HCT116 (cell line): ENCODE data around the gene UBE2L6. TPM values are rescaled to one million over a fixed set of nuclear protein-coding genes. Genes with fewer than 3 reads are reported as not detected.

Experiments
- ATAC-seq: fragments of 200-7000 bp; cut with Tn5 transposase; 2 replicates; pipeline ENCODE4 v1.9.1; 2020; ENCODE audit warnings: mild to moderate bottlenecking, moderate library complexity
- BruUV-seq: library from RNA; stranded (reverse); fragments of 400-500 nt; replicated peaks from 2 replicates; lab custom pipeline; 2021; lab: Mats Ljungman, UMichigan
- CTCF ChIA-PET: fragments of 300-600 bp; sonication (Branson Sonifier 250); formaldehyde crosslinking; loops from one replicate; lab custom pipeline; 2021; ENCODE audit warnings: antibody characterized with exemption; lab: Charles Lee
- POLR2A ChIA-PET: fragments of 300-600, 350-600 bp; sonication (Branson Sonifier 250); formaldehyde crosslinking; loops from one replicate; lab custom pipeline; 2021; ENCODE audit warnings: antibody characterized with exemption; lab: Charles Lee
- RAD21 ChIA-PET, 2 experiments: fragments of 300-600 bp; sonication (Branson Sonifier 250); formaldehyde crosslinking; loops; one replicate each; lab custom pipeline; 2023; ENCODE audit warnings: low total read pairs in 2 of 2; ENCODE audit not compliant: uncharacterized antibody in 2 of 2, unreplicated experiment in 2 of 2, low non-redundant PET in 1 of 2; lab: Charles Lee
- DNase-seq: peaks from one replicate; pipeline ENCODE4 v3.0.0-alpha.2; 2010; ENCODE audit warnings: low read depth, low spot score
- H2AFZ ChIP-seq: fragments of 200-600 bp; shearing (Covaris generic), sonication (generic); 2 replicates; pipeline ENCODE4 v1.6.1; 2017; ENCODE audit warnings: low read depth, mixed run types, mixed read lengths, antibody characterized with exemption, low read length; ENCODE audit not compliant: poor library complexity, severe bottlenecking
- H3K27ac ChIP-seq: 2 replicates; pipeline ENCODE4 v1.5.1; 2012; ENCODE audit warnings: low read depth, low read length
- H3K27me3 ChIP-seq: fragments of 200-600 bp; sonication (generic); 2 replicates; pipeline ENCODE4 v1.6.1; 2016; ENCODE audit warnings: mixed run types, low read length, mixed read lengths; ENCODE audit not compliant: insufficient read depth
- H3K36me3 ChIP-seq, 2 experiments: fragments of 200-500 bp in 1 of 2; fragments of 200-600 bp in 1 of 2; sonication (Bioruptor generic) in 1 of 2; sonication (generic) in 1 of 2; 2 replicates each; pipeline versions ENCODE4 v1.5.1 to v1.6.1; 2014 to 2016; ENCODE audit warnings: low read length in 2 of 2, inconsistent platforms in 1 of 2, mixed read lengths in 1 of 2, mixed run types in 1 of 2; ENCODE audit not compliant: insufficient read depth in 2 of 2, control insufficient read depth in 1 of 2
- H3K4me1 ChIP-seq, 2 experiments: fragments of 200-600 bp in 1 of 2; sonication (generic) in 1 of 2; 2 replicates each; pipeline versions ENCODE4 v1.5.1 to v1.6.1; 2012 to 2017; ENCODE audit warnings: low read length in 2 of 2, inconsistent platforms in 1 of 2, mild to moderate bottlenecking in 1 of 2, mixed read lengths in 1 of 2, mixed run types in 1 of 2, moderate library complexity in 1 of 2; ENCODE audit not compliant: insufficient read depth in 2 of 2, control insufficient read depth in 1 of 2
- H3K4me2 ChIP-seq: fragments of 200-600 bp; sonication (generic); 2 replicates; pipeline ENCODE4 v1.6.1; 2017; ENCODE audit warnings: mixed run types, low read length, mixed read lengths
- H3K4me3 ChIP-seq, 2 experiments: fragments of 200-600 bp in 1 of 2; sonication (generic) in 1 of 2; replicated peaks in 1 of 2; 2 replicates each; pipeline ENCODE4 v1.5.1; 2011 to 2016; ENCODE audit warnings: low read length in 2 of 2, control low read depth in 1 of 2, low read depth in 1 of 2, mild to moderate bottlenecking in 1 of 2, mixed read lengths in 1 of 2, mixed run types in 1 of 2
- H3K79me2 ChIP-seq: fragments of 200-600 bp; sonication (generic); 2 replicates; pipeline ENCODE4 v1.6.1; 2017; ENCODE audit warnings: mild to moderate bottlenecking, mixed run types, low read length, moderate library complexity, mixed read lengths; ENCODE audit not compliant: insufficient read depth
- H3K9ac ChIP-seq: fragments of 200-600 bp; sonication (generic); 2 replicates; pipeline ENCODE4 v1.6.1; 2016; ENCODE audit warnings: low read length, mixed read lengths
- H3K9me2 ChIP-seq: fragments of 200-600 bp; sonication (generic), shearing (Covaris generic); 2 replicates; pipeline ENCODE4 v1.6.1; 2017; ENCODE audit warnings: mixed run types, mild to moderate bottlenecking, moderate library complexity; ENCODE audit not compliant: insufficient read depth
- H3K9me3 ChIP-seq, 2 experiments: fragments of 200-500 bp in 1 of 2; fragments of 200-600 bp in 1 of 2; sonication (Bioruptor generic) in 1 of 2; sonication (generic) in 1 of 2; 2 replicates each; pipeline ENCODE4 v1.6.1; 2014 to 2017; ENCODE audit warnings: low read length in 2 of 2, mixed read lengths in 2 of 2, inconsistent platforms in 1 of 2, low read depth in 1 of 2, mild to moderate bottlenecking in 1 of 2, mixed run types in 1 of 2, moderate library complexity in 1 of 2; ENCODE audit not compliant: control insufficient read depth in 1 of 2, insufficient read depth in 1 of 2
- H4K20me1 ChIP-seq: fragments of 200-600 bp; sonication (generic), shearing (Covaris generic); 2 replicates; pipeline ENCODE4 v1.6.1; 2017; ENCODE audit warnings: mixed run types, mild to moderate bottlenecking, moderate library complexity; ENCODE audit not compliant: insufficient read depth
- ATF3 ChIP-seq: IDR thresholded peaks from 2 replicates; pipeline ENCODE4 v1.6.1; 2012
- EGR1 ChIP-seq: IDR thresholded peaks from 2 replicates; pipeline ENCODE4 v1.6.1; 2012; ENCODE audit warnings: low read depth
- ELF1 ChIP-seq: IDR thresholded peaks from 2 replicates; pipeline ENCODE4 v1.6.1; 2012; ENCODE audit warnings: low read depth, borderline replicate concordance
- EZH2 ChIP-seq: fragments of 200-600 bp; sonication (generic); IDR thresholded peaks from 2 replicates; pipeline ENCODE4 v1.6.1; 2017; ENCODE audit warnings: antibody characterized with exemption, mixed run types
- EZH2phosphoT487 ChIP-seq: fragments of 200-600 bp; IDR thresholded peaks from 2 replicates; pipeline ENCODE4 v1.6.1; 2018; ENCODE audit warnings: antibody characterized with exemption, borderline replicate concordance
- FOSL1 ChIP-seq: IDR thresholded peaks from 2 replicates; pipeline ENCODE4 v1.6.1; 2012; ENCODE audit warnings: low read depth
- JUND ChIP-seq: IDR thresholded peaks from 2 replicates; pipeline ENCODE4 v1.6.1; 2012
- MAX ChIP-seq: IDR thresholded peaks from 2 replicates; pipeline ENCODE4 v1.6.1; 2012
- POLR2A ChIP-seq: IDR thresholded peaks from 2 replicates; pipeline ENCODE4 v1.7.0; 2011; ENCODE audit warnings: borderline replicate concordance; ENCODE audit not compliant: insufficient read depth, insufficient read length; ENCODE audit errors: extremely low read depth
- REST ChIP-seq: IDR thresholded peaks from 2 replicates; pipeline ENCODE4 v1.6.1; 2012; ENCODE audit warnings: low read depth
- SIN3A ChIP-seq: IDR thresholded peaks from 2 replicates; pipeline ENCODE4 v1.6.1; 2012; ENCODE audit warnings: low read depth
- TCF7L2 ChIP-seq: IDR thresholded peaks from 2 replicates; pipeline ENCODE4 v1.7.0; 2011; ENCODE audit warnings: borderline replicate concordance, inconsistent platforms; ENCODE audit not compliant: insufficient read depth, insufficient read length; ENCODE audit errors: extremely low read depth
- ZFX ChIP-seq: fragments of 450-650 bp; IDR thresholded peaks from 2 replicates; pipeline ENCODE4 v1.6.1; 2017
- intact Hi-C: fragments of 100-400 bp; cut with micrococcal nuclease; formaldehyde crosslinking; loops from 2 replicates; pipeline ENCODE4 v1.10.0; 2022
- total RNA-seq: library from RNA; stranded (reverse); gene quantifications from one replicate; pipeline ENCODE4 v1.2.1, GENCODE V29; 2021; ENCODE audit not compliant: unreplicated experiment
- TF ChIP-seq, protein P1 (sequence below): IDR thresholded peaks from 2 replicates; pipeline ENCODE4 v1.6.1; 2011; ENCODE audit warnings: mild to moderate bottlenecking, low read length, moderate library complexity; ENCODE audit not compliant: insufficient replicate concordance; ENCODE audit errors: extremely low read depth

UBE2L6 gene
- total RNA-seq, 1 experiment from 2014 or later: 24.8 TPM

- POLR2A ChIA-PET: no interaction called here
- Histone ChIP-seq H4K20me1 (no peaks in the 10 kb centered on the region), H3K36me3 (no peaks in the 10 kb centered on the region), H3K4me1 (peaks cover 9 to 17% of the 10 kb centered on the region in 2 experiments; a peak in 3 of 4 replicates), H3K27me3 (no peaks in the 10 kb centered on the region), H3K9me3 (no peaks in the 10 kb centered on the region), H3K27ac (no peak overlapping the region), H3K9ac (no peak overlapping the region), H3K9me2 (no peaks in the 10 kb centered on the region), H3K4me3 (no peak overlapping the region), H3K4me2 (no peak overlapping the region), H2AFZ (no peak overlapping the region), H3K79me2 (no peaks in the 10 kb centered on the region)
- CTCF ChIA-PET: interaction anchor here (0.8 to 2.1 kb wide), 2 partner anchors 10 to 142 kb away, joined by 4 to 36 read pairs; no protein-coding TSS in a partner anchor
- no peak for DNase-seq
- intact Hi-C loops: no loop called here
- RAD21 ChIA-PET: interaction anchor here in 1 of 2 experiments (0.7 kb wide), 1 partner anchor 9 kb away, joined by 4 read pairs; no protein-coding TSS in a partner anchor
- no peak for ATAC-seq
- no TSS peak for BruUV-seq
- no peak for TF ChIP-seq ELF1
- TF ChIP-seq FOSL1: no peak
- no peak for TF ChIP-seq MAX
- no peak for TF ChIP-seq EZH2
- no peak for TF ChIP-seq REST
- no peak for TF ChIP-seq EZH2phosphoT487
- TF ChIP-seq, protein P1, sequence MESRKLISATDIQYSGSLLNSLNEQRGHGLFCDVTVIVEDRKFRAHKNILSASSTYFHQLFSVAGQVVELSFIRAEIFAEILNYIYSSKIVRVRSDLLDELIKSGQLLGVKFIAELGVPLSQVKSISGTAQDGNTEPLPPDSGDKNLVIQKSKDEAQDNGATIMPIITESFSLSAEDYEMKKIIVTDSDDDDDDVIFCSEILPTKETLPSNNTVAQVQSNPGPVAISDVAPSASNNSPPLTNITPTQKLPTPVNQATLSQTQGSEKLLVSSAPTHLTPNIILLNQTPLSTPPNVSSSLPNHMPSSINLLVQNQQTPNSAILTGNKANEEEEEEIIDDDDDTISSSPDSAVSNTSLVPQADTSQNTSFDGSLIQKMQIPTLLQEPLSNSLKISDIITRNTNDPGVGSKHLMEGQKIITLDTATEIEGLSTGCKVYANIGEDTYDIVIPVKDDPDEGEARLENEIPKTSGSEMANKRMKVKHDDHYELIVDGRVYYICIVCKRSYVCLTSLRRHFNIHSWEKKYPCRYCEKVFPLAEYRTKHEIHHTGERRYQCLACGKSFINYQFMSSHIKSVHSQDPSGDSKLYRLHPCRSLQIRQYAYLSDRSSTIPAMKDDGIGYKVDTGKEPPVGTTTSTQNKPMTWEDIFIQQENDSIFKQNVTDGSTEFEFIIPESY: no peak
- TF ChIP-seq ZFX: no peak
- TF ChIP-seq JUND: no peak
- no peak for TF ChIP-seq TCF7L2
- TF ChIP-seq ATF3: no peak
- no peak for TF ChIP-seq EGR1
- TF ChIP-seq SIN3A: no peak
- no peak for TF ChIP-seq POLR2A
Measured at GRCh38 chr11:57502376-57502775, 65.1 kb downstream of the UBE2L6 start.
